ENCODE measurements around the gene RPS29.

The RPS29 gene

GRCh38 chr14:49594347-49595091 lies 8.3 kb upstream of the RPS29 start:
- no peak for DNase-seq

GRCh38 chr14:49593016-49593415 lies 6.8 kb upstream of the RPS29 start:
- DNase-seq = no peak

- no peak for DNase-seq
Observed at GRCh38 chr14:49589387-49589786, 3.2 kb upstream of the RPS29 start.

GRCh38 chr14:49586673-49587460 lies 687 bp upstream of the RPS29 start:
- peak; percentile 75 for DNase-seq

GRCh38 chr14:49584981-49585640 lies 1.1 kb downstream of the RPS29 start:
- DNase-seq = peak; percentile 50

GRCh38 chr14:49584058-49584457 lies 2.1 kb downstream of the RPS29 start:
- DNase-seq = peak; percentile 15

GRCh38 chr14:49583629-49584028 lies 2.6 kb downstream of the RPS29 start:
- no peak for DNase-seq

GRCh38 chr14:49582113-49582977 lies 3.8 kb downstream of the RPS29 start:
- peak; percentile 14 for DNase-seq

GRCh38 chr14:49581209-49582112 lies 4.7 kb downstream of the RPS29 start:
- DNase-seq = peak; percentile 27

- no peak for DNase-seq
Observed at GRCh38 chr14:49579841-49580240, 6.3 kb downstream of the RPS29 start.

GRCh38 chr14:49578141-49578540 lies 8.0 kb downstream of the RPS29 start:
- DNase-seq = no peak

- no peak for DNase-seq
Observed at GRCh38 chr14:49574038-49574437, 12.1 kb downstream of the RPS29 start.

GRCh38 chr14:49569281-49569680 lies 16.9 kb downstream of the RPS29 start:
- no peak for DNase-seq

- DNase-seq = no peak
Observed at GRCh38 chr14:49566714-49567113, 19.5 kb downstream of the RPS29 start.

- no peak for DNase-seq
Observed at GRCh38 chr14:49559979-49560768, 26.0 kb downstream of the RPS29 start.

GRCh38 chr14:49553892-49554291 lies 32.3 kb downstream of the RPS29 start:
- no peak for DNase-seq

- DNase-seq = no peak
Observed at GRCh38 chr14:49553106-49553505, 33.1 kb downstream of the RPS29 start.

- DNase-seq = no peak
Observed at GRCh38 chr14:49551569-49551968, 34.6 kb downstream of the RPS29 start.

- no peak for DNase-seq
Observed at GRCh38 chr14:49550286-49551184, 35.6 kb downstream of the RPS29 start.

- no peak for DNase-seq
Observed at GRCh38 chr14:49549881-49550280, 36.3 kb downstream of the RPS29 start.
